Measurements from ENCODE around the gene CGB2.
"Not testable (repeated sequence)": the region's sequence is repeated elsewhere in the genome, so short reads cannot be mapped to it uniquely, and the experiment has no call there.

CGB2 gene

DNA sequence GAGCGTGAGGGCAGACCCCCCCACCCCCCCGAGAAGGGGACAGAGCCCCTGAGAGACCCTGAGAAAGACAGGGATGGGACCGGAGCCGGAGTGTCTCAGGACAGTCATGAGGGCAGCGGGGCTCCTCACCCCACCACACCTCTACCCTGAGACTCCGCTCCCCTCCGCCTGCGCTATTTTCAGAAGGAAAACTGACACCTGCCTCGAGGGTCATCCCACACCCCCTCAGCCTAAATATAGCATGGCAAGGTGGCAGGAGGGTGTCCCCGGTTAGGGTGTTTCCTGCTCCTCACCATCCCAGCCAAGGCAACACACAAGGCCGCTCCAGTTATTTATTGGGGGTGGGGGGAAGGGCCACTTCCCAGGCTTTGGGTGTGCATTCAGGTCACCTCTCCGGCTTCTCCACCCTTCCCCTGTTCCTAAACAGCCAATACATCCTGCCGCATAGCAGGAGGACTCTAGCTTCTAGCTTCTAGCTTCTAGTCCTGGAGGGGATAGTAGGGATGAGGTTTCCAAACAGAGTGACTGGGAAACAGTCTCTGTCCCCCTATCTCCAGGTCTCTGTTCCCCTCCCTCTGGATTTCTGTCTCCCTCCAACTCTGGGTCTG is 34.3 kb downstream of the CGB2 start:
- Histone ChIP-seq H3K27me3 (ENCODE audit: control insufficient read depth, insufficient read depth, low read length, poor library complexity, severe bottlenecking) (peaks cover 68% of the 10 kb centered on the region), H3K27ac (ENCODE audit: insufficient read depth, low read depth, low read length, poor library complexity, severe bottlenecking) (no peak overlapping the region), H3K4me3 (ENCODE audit: insufficient read depth, low read depth, low read length) (no peak overlapping the region), H3K4me1 (ENCODE audit: control insufficient read depth, insufficient read depth, low read length) (peaks cover 15% of the 10 kb centered on the region), H3K36me3 (ENCODE audit: control insufficient read depth, insufficient read depth, low read length) (no peaks in the 10 kb centered on the region), H3K9me3 (ENCODE audit: control insufficient read depth, low read length) (no peaks in the 10 kb centered on the region)
- WGBS, 2 experiments = 62% methylated on average over 11 to 13 of the region's 13 CpGs

GRCh38 chr19:49067554-49067953 is 35.9 kb downstream of the CGB2 start:
- WGBS, 2 experiments = 79 to 83% methylated on average over 3 of the region's 3 CpGs
- H3K27me3 ChIP-seq (ENCODE audit: control insufficient read depth, insufficient read depth, low read length, poor library complexity, severe bottlenecking) = peaks cover 78% of the 10 kb centered on the region
- no peak overlapping the region for H3K27ac ChIP-seq (ENCODE audit: insufficient read depth, low read depth, low read length, poor library complexity, severe bottlenecking)

GRCh38 chr19:49069026-49069425 is 37.3 kb downstream of the CGB2 start:
- H3K4me1 ChIP-seq (ENCODE audit: control insufficient read depth, insufficient read depth, low read length) = peaks cover 12% of the 10 kb centered on the region
- no peak overlapping the region for H3K4me3 ChIP-seq (ENCODE audit: insufficient read depth, low read depth, low read length)
- H3K36me3 ChIP-seq (ENCODE audit: control insufficient read depth, insufficient read depth, low read length) = no peaks in the 10 kb centered on the region
- peaks cover 90% of the 10 kb centered on the region for H3K27me3 ChIP-seq (ENCODE audit: control insufficient read depth, insufficient read depth, low read length, poor library complexity, severe bottlenecking)
- H3K27ac ChIP-seq (ENCODE audit: insufficient read depth, low read depth, low read length, poor library complexity, severe bottlenecking) = no peak overlapping the region
- H3K9me3 ChIP-seq (ENCODE audit: control insufficient read depth, low read length) = no peaks in the 10 kb centered on the region
- 89 to 92% methylated on average over 9 of the region's 9 CpGs for WGBS, 2 experiments

More at GRCh38 chr19:49067554-49067953, 35.9 kb downstream of the CGB2 start:
- no peaks in the 10 kb centered on the region for H3K36me3 ChIP-seq (ENCODE audit: control insufficient read depth, insufficient read depth, low read length)
- no peaks in the 10 kb centered on the region for H3K9me3 ChIP-seq (ENCODE audit: control insufficient read depth, low read length)
- H3K4me3 ChIP-seq (ENCODE audit: insufficient read depth, low read depth, low read length) = no peak overlapping the region
- H3K4me1 ChIP-seq (ENCODE audit: control insufficient read depth, insufficient read depth, low read length) = peaks cover 15% of the 10 kb centered on the region

GRCh38 chr19:49070416-49070815 is 38.7 kb downstream of the CGB2 start:
- H3K36me3 ChIP-seq (ENCODE audit: control insufficient read depth, insufficient read depth, low read length) = no peaks in the 10 kb centered on the region
- H3K4me3 ChIP-seq (ENCODE audit: insufficient read depth, low read depth, low read length) = no peak overlapping the region
- H3K27ac ChIP-seq (ENCODE audit: insufficient read depth, low read depth, low read length, poor library complexity, severe bottlenecking) = no peak overlapping the region
- no peaks in the 10 kb centered on the region for H3K9me3 ChIP-seq (ENCODE audit: control insufficient read depth, low read length)
- H3K4me1 ChIP-seq (ENCODE audit: control insufficient read depth, insufficient read depth, low read length) = peaks cover 9% of the 10 kb centered on the region
- H3K27me3 ChIP-seq (ENCODE audit: control insufficient read depth, insufficient read depth, low read length, poor library complexity, severe bottlenecking) = peaks cover 83% of the 10 kb centered on the region
- 94% methylated on average over 21 of the region's 21 CpGs for WGBS, 2 experiments

DNA sequence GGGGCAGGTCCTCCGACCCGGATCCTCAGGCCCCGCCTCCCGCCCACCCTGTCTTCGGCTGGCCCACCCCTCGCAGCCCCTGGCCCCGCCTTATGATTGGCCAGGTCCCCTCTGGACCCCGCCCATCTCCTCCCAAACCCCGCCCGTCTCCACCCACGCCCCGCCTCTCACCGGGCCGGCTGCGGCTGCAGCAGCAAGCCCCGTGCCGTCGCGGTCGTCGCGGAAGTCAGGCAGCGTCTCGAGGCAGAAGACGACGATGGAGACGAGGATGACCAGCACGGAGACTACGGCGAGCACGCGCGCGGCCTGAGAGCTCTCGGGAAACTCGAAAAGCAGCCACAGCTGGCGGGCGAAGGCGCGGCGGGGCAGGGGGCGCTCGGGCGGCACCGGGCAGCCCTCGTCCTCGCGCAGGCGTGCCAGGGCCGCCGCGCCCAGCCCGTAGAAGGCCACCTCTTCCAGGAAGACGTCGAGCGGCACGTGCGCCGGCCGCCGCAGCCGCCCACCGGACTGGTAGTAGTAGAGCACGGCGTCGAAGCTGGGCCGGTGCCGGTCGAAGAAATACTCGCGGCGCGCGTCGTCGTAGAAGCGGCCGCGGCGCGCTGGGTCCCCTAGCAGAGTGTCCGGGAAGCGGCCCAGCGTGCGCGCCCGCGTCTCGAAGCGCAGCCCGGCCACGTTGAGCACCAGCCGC is 40.3 kb downstream of the CGB2 start:
- Histone ChIP-seq H3K27me3 (ENCODE audit: control insufficient read depth, insufficient read depth, low read length, poor library complexity, severe bottlenecking) (peaks cover 67% of the 10 kb centered on the region), H3K4me3 (ENCODE audit: insufficient read depth, low read depth, low read length) (no peak overlapping the region), H3K36me3 (ENCODE audit: control insufficient read depth, insufficient read depth, low read length) (no peaks in the 10 kb centered on the region), H3K27ac (ENCODE audit: insufficient read depth, low read depth, low read length, poor library complexity, severe bottlenecking) (no peak overlapping the region), H3K4me1 (ENCODE audit: control insufficient read depth, insufficient read depth, low read length) (no peaks in the 10 kb centered on the region), H3K9me3 (ENCODE audit: control insufficient read depth, low read length) (no peaks in the 10 kb centered on the region)
- 26% methylated on average over 93 of the region's 93 CpGs for WGBS, 2 experiments

DNA sequence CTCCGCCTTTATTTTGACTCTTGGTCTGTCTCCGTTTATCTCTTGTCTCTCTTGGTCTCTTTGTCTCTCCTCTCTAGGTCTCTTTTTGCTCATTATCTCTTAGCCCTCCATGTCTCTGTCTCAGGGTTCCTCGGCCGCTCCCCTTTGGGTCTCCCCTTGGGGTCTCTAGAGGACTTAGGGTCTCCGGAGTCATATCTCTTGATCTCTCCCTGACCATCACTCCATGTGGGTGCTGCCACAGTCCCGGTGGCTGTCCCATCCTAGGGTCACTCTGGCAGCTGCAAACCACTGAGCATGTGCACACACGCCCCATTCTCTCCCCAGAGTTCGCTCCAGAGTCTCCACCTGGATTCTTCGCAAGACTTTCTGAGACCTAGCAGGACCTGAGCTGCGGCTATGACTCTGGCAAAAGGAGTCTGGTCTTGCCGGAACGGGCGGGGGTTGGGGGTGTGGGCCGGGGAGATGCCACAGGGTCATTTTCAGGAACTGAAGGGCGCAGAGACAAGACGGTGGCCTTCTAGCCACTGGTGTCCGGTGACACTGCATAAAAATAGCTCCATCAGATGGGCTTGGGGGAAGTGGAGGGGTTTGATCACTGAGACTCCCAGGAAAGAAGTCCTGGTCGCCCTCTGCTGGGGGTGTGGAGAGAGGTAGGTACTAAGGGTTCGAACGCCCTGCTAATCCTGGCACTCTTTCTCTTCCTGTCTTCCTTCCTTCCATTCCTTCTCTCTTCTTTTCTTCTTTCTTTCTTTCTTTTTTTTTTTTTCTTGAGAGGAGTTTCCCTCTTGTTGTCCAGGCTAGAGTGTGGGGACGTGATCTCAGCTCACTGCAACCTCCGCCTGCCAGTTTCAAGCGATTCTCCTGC is 42.1 kb downstream of the CGB2 start:
- Histone ChIP-seq H3K27me3 (ENCODE audit: control insufficient read depth, insufficient read depth, low read length, poor library complexity, severe bottlenecking) (peaks cover 59% of the 10 kb centered on the region), H3K27ac (ENCODE audit: insufficient read depth, low read depth, low read length, poor library complexity, severe bottlenecking) (no peak overlapping the region), H3K9me3 (ENCODE audit: control insufficient read depth, low read length) (no peaks in the 10 kb centered on the region), H3K36me3 (ENCODE audit: control insufficient read depth, insufficient read depth, low read length) (no peaks in the 10 kb centered on the region), H3K4me3 (ENCODE audit: insufficient read depth, low read depth, low read length) (no peak overlapping the region), H3K4me1 (ENCODE audit: control insufficient read depth, insufficient read depth, low read length) (no peaks in the 10 kb centered on the region)
- 72 to 76% methylated on average over 21 to 22 of the region's 23 CpGs for WGBS, 2 experiments

DNA sequence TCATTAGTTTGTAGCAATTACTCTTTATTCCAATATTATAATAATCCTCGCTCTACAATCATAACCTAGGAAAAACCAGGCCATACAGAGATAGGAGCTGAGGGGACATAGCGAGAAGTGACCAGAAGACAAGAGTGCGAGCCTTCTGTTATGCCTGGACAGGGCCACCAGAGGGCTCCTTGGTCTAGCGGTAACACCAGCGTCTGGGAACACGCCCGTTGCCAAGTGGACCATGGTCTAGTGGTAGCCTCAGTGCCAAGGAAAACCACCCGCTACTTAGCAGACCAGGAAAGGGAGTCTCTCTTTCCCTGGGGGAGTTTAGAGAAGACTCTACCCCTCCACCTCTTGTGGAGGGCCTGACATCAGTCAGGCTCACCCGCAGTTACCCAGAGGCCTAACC is 43.2 kb downstream of the CGB2 start:
- H3K4me3 ChIP-seq (ENCODE audit: insufficient read depth, low read depth, low read length); H3K27ac ChIP-seq (ENCODE audit: insufficient read depth, low read depth, low read length, poor library complexity, severe bottlenecking); H3K4me1 ChIP-seq (ENCODE audit: control insufficient read depth, insufficient read depth, low read length); H3K9me3 ChIP-seq (ENCODE audit: control insufficient read depth, low read length); H3K36me3 ChIP-seq (ENCODE audit: control insufficient read depth, insufficient read depth, low read length): not testable (repeated sequence)
- WGBS, 2 experiments = 24 to 32% methylated on average over 7 to 8 of the region's 9 CpGs
- peaks cover 47% of the 10 kb centered on the region for H3K27me3 ChIP-seq (ENCODE audit: control insufficient read depth, insufficient read depth, low read length, poor library complexity, severe bottlenecking)

DNA sequence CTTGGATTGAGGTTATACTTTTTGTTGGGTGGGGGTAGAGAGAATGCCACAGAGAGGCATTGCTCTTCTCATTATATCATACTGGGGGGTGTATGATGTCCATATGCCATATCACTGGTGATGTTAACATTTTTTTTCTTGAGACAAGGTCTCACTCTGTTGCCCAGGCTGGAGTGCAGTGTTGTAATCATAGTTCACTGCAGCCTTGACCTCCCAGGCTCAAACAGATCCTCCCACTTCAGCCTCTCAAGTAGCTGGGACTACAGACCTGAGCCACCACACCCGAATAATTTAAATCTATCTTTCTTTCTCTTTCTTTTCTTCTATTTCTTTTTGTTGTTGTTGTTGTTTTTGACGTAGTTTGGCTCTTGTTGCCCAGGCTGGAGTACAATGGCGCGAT is 48.7 kb downstream of the CGB2 start:
- no peaks in the 10 kb centered on the region for H3K9me3 ChIP-seq (ENCODE audit: control insufficient read depth, low read length)
- no peak overlapping the region for H3K4me3 ChIP-seq (ENCODE audit: insufficient read depth, low read depth, low read length)
- 85 to 90% methylated on average over 4 of the region's 4 CpGs for WGBS, 2 experiments
- H3K36me3 ChIP-seq (ENCODE audit: control insufficient read depth, insufficient read depth, low read length) = no peaks in the 10 kb centered on the region
- peaks cover 10% of the 10 kb centered on the region for H3K27me3 ChIP-seq (ENCODE audit: control insufficient read depth, insufficient read depth, low read length, poor library complexity, severe bottlenecking)
- H3K4me1 ChIP-seq (ENCODE audit: control insufficient read depth, insufficient read depth, low read length) = no peaks in the 10 kb centered on the region
- H3K27ac ChIP-seq (ENCODE audit: insufficient read depth, low read depth, low read length, poor library complexity, severe bottlenecking) = no peak overlapping the region

DNA sequence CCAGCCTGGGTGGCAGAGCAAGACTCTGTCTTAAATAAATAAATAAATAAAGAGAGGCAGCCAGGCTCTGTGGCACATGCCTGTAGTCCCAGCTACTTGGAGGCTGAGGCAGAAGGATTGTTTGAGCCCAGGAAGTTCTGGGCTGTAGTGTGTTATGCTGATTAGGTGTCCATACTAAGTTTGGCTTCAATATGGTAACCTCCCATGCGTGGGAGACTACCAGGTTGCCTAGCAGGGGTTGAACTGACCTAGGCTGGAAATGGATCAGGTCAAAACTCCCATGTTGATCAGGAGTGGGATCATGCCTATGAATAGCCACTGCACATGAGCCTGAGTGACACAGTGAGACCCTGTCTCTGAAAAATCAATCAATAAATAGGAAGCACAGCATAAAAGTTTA is 49.6 kb downstream of the CGB2 start:
- no peaks in the 10 kb centered on the region for H3K9me3 ChIP-seq (ENCODE audit: control insufficient read depth, low read length)
- WGBS, 2 experiments = 80 to 81% methylated on average over 1 of the region's 1 CpG
- no peak overlapping the region for H3K4me3 ChIP-seq (ENCODE audit: insufficient read depth, low read depth, low read length)
- H3K4me1 ChIP-seq (ENCODE audit: control insufficient read depth, insufficient read depth, low read length) = no peaks in the 10 kb centered on the region
- H3K36me3 ChIP-seq (ENCODE audit: control insufficient read depth, insufficient read depth, low read length) = no peaks in the 10 kb centered on the region
- H3K27me3 ChIP-seq (ENCODE audit: control insufficient read depth, insufficient read depth, low read length, poor library complexity, severe bottlenecking) = peaks cover 10% of the 10 kb centered on the region
- H3K27ac ChIP-seq (ENCODE audit: insufficient read depth, low read depth, low read length, poor library complexity, severe bottlenecking) = no peak overlapping the region

Measured in ectodermal cell (in vitro differentiated cells).